Loucy (cell line): Measurements from ENCODE around the gene ZBTB42.

Experiments used
- H2AFZ ChIP-seq: fragments of 200-600 bp; sonication (generic); 2 replicates; pipeline ENCODE4 v1.6.0; 2016; ENCODE audit warnings: antibody characterized with exemption, mild to moderate bottlenecking, low read length, moderate library complexity
- H3F3A ChIP-seq: fragments of 200-600 bp; 2 replicates; pipeline ENCODE4 v1.6.0; 2016; ENCODE audit warnings: antibody characterized with exemption, low read depth, mild to moderate bottlenecking
- H3K27me3 ChIP-seq: fragments of 200-600 bp; sonication (generic); 2 replicates; pipeline ENCODE4 v1.6.1; 2014; ENCODE audit warnings: low read length, mild to moderate bottlenecking; ENCODE audit not compliant: insufficient read depth, poor library complexity, severe bottlenecking
- H3K36me3 ChIP-seq: fragments of 200-600 bp; sonication (generic); 2 replicates; pipeline ENCODE4 v1.6.1; 2016; ENCODE audit warnings: low read length; ENCODE audit not compliant: insufficient read depth
- H3K4me1 ChIP-seq: fragments of 200-600 bp; sonication (generic); 2 replicates; pipeline ENCODE4 v1.5.1; 2014; ENCODE audit warnings: low read length, mild to moderate bottlenecking; ENCODE audit not compliant: insufficient read depth, poor library complexity, severe bottlenecking
- H3K4me2 ChIP-seq: fragments of 200-600 bp; sonication (generic); 2 replicates; pipeline ENCODE4 v1.6.0; 2014; ENCODE audit warnings: antibody characterized with exemption, low read length, low read depth, mild to moderate bottlenecking; ENCODE audit not compliant: poor library complexity, severe bottlenecking
- H3K4me3 ChIP-seq: fragments of 200-600 bp; sonication (generic); 2 replicates; pipeline ENCODE4 v1.5.1; 2014; ENCODE audit warnings: low read length, mild to moderate bottlenecking, mixed read lengths; ENCODE audit not compliant: poor library complexity, severe bottlenecking
- H3K79me2 ChIP-seq: fragments of 200-600 bp; sonication (generic); 2 replicates; pipeline ENCODE4 v1.6.1; 2014; ENCODE audit warnings: low read length; ENCODE audit not compliant: insufficient read depth
- H3K9ac ChIP-seq: fragments of 200-600 bp; sonication (generic); 2 replicates; pipeline ENCODE4 v1.6.0; 2014; ENCODE audit warnings: mild to moderate bottlenecking, low read depth, low read length, moderate library complexity; ENCODE audit not compliant: poor library complexity, severe bottlenecking
- H3K9me2 ChIP-seq: fragments of 200-600 bp; sonication (generic); replicated peaks from 2 replicates; pipeline ENCODE4 v1.6.1; 2016; ENCODE audit warnings: low read depth, low read length, mixed read lengths
- H3K9me3 ChIP-seq: fragments of 200-600 bp; sonication (generic); 2 replicates; pipeline ENCODE4 v1.6.1; 2014; ENCODE audit warnings: mild to moderate bottlenecking, antibody characterized with exemption, low read length, low read depth; ENCODE audit not compliant: insufficient read depth
- H4K20me1 ChIP-seq: fragments of 200-600 bp; sonication (generic); 2 replicates; pipeline ENCODE4 v1.6.0; 2014; ENCODE audit warnings: antibody characterized with exemption, low read length, mild to moderate bottlenecking; ENCODE audit not compliant: insufficient read depth, poor library complexity, severe bottlenecking
- EZH2phosphoT487 ChIP-seq: fragments of 200-600 bp; IDR thresholded peaks from 2 replicates; pipeline ENCODE4 v1.6.1; 2018; ENCODE audit warnings: antibody characterized with exemption, mild to moderate bottlenecking, moderate library complexity, borderline replicate concordance
- TF ChIP-seq, protein P1 (sequence below): fragments of 200-600 bp; sonication (generic); conservative IDR thresholded peaks from 2 replicates; pipeline ENCODE4 v1.5.1; 2014; ENCODE audit warnings: mild to moderate bottlenecking, antibody characterized with exemption, low read length

ZBTB42 gene

DNA sequence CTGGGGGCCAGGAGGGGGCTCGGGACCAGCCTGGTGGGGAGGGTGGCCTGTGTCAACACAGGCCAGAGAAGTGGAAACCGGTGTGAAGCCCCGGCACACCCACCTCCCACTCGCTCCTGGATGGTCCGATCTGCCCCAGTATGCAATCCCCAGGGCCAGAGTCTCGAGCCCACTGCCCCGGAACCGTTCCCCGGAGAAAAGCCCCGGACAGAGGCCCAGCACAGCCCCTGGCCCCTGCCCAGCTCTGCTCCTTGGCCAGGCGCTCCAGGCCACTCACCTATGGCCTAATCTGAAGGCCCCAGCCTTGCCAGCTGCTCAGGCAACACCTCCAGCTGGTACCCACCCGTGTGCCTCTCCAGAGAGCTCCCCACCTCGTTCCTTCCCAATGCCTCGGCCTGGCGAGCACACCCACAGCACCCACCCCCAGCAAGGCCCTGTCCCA lies 23.1 kb upstream of the ZBTB42 start:
- no peak overlapping the region for H3K4me3 ChIP-seq
- H3K9ac ChIP-seq: no peak overlapping the region
- H4K20me1 ChIP-seq: peaks cover 7% of the 10 kb centered on the region
- no peaks in the 10 kb centered on the region for H3K27me3 ChIP-seq
- no peaks in the 10 kb centered on the region for H3K4me1 ChIP-seq
- TF ChIP-seq EZH2phosphoT487: no peak
- TF ChIP-seq, protein P1, sequence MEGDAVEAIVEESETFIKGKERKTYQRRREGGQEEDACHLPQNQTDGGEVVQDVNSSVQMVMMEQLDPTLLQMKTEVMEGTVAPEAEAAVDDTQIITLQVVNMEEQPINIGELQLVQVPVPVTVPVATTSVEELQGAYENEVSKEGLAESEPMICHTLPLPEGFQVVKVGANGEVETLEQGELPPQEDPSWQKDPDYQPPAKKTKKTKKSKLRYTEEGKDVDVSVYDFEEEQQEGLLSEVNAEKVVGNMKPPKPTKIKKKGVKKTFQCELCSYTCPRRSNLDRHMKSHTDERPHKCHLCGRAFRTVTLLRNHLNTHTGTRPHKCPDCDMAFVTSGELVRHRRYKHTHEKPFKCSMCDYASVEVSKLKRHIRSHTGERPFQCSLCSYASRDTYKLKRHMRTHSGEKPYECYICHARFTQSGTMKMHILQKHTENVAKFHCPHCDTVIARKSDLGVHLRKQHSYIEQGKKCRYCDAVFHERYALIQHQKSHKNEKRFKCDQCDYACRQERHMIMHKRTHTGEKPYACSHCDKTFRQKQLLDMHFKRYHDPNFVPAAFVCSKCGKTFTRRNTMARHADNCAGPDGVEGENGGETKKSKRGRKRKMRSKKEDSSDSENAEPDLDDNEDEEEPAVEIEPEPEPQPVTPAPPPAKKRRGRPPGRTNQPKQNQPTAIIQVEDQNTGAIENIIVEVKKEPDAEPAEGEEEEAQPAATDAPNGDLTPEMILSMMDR: no peak
- H3K9me3 ChIP-seq: no peaks in the 10 kb centered on the region
- H3K79me2 ChIP-seq: peaks cover 6% of the 10 kb centered on the region; the same call in 1 of the 2 replicates
- no peak overlapping the region for H2AFZ ChIP-seq
- no peak overlapping the region for H3K4me2 ChIP-seq
- H3F3A ChIP-seq: no peaks in the 10 kb centered on the region
- no peaks in the 10 kb centered on the region for H3K9me2 ChIP-seq
- peaks cover 38% of the 10 kb centered on the region; the same call in 1 of the 2 replicates for H3K36me3 ChIP-seq

DNA sequence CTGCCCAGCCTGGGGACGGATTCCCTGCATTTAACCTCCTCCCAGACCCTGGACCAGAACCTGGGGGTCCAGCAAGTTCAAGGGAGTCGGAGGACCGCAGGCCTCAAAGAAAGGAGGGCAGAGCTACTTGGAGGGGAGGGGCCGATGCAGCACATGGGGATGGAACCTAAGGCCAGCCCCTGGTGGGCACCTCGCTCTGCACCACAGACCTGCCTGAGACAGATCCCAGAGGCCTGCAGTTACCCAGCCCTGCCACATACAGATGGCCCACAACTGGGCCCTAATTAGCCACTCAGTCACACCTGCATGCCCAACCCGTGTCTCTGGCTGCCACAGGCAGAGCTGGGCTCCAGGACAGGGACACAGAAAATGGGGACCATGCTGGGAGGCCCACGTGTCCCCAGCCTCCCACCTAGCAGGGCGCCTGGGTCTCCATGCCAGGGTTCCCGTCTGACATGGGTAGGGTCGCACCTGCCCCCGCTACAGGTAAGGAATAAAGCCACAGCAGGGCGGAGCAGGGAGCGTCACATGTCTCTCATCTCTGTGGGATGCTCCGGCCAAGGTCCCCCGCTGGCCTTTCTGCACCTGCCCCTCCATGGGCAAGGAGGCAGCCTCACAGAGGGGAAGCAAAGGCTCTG lies 22.1 kb upstream of the ZBTB42 start:
- H3K36me3 ChIP-seq: peaks cover 28% of the 10 kb centered on the region; the same call in 1 of the 2 replicates

DNA sequence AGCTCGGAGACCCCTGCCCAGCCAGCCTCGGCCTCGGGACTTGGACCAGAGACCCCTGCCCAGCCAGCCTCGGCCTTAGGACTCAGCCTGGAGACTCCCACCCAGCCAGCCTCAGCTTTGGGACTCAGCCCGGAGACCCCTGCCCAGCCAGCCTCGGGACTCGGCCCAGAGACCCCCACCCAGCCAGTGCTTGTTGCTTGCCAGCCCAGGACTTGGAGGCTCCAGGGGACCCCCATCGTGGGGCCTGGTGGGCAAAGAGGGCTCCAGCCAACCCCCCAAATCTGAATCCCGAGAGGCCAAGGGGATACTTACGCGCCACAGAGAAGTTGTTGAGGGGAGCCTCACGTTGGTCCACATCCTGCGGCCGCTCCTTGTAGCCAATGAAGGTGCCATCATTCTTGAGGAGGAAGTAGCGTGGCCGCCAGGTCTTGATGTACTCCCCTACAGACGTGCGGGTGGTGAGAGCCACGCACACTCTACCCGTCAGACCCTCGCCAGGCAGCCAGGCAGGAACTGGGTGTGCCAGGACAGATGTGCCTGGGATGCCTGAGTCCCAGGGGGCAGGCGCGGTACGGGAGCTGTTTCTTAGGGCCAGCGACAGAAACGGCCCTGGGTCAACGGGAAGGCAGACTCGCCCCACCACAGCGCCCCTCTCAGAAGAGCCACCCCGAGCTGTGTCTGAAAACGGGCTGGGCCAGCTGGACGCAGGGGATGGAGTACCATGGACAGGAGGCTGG lies 21.0 kb upstream of the ZBTB42 start:
- H3K9ac ChIP-seq: no peak overlapping the region
- H4K20me1 ChIP-seq: peaks cover 10% of the 10 kb centered on the region
- H3K36me3 ChIP-seq: peaks cover 25% of the 10 kb centered on the region; the same call in 1 of the 2 replicates
- H3K4me3 ChIP-seq: no peak overlapping the region
- TF ChIP-seq EZH2phosphoT487: no peak
- TF ChIP-seq, protein P1: no peak
- H3K4me1 ChIP-seq: no peaks in the 10 kb centered on the region
- no peaks in the 10 kb centered on the region for H3K9me3 ChIP-seq
- H3K4me2 ChIP-seq: no peak overlapping the region
- no peaks in the 10 kb centered on the region for H3K9me2 ChIP-seq
- H3K27me3 ChIP-seq: no peaks in the 10 kb centered on the region
- no peak overlapping the region for H2AFZ ChIP-seq
- no peaks in the 10 kb centered on the region for H3F3A ChIP-seq
- H3K79me2 ChIP-seq: peaks cover 10% of the 10 kb centered on the region; the same call in 1 of the 2 replicates

More for the DNA sequence above, 22.1 kb upstream of the ZBTB42 start:
- H3K9me2 ChIP-seq: no peaks in the 10 kb centered on the region
- peaks cover 6% of the 10 kb centered on the region; the same call in 1 of the 2 replicates for H3K79me2 ChIP-seq
- H3K9ac ChIP-seq: no peak overlapping the region
- H3K9me3 ChIP-seq: no peaks in the 10 kb centered on the region
- H3K4me1 ChIP-seq: no peaks in the 10 kb centered on the region
- H3K4me2 ChIP-seq: no peak overlapping the region
- H3K27me3 ChIP-seq: no peaks in the 10 kb centered on the region
- H3F3A ChIP-seq: no peaks in the 10 kb centered on the region
- TF ChIP-seq, protein P1: no peak
- no peak for TF ChIP-seq EZH2phosphoT487
- H2AFZ ChIP-seq: no peak overlapping the region
- H3K4me3 ChIP-seq: no peak overlapping the region
- peaks cover 7% of the 10 kb centered on the region for H4K20me1 ChIP-seq
